ENCODE results near the gene AP1G1.

The AP1G1 gene

GRCh38 chr16:71722801-71723536, 85.7 kb downstream of the AP1G1 start:
- CTCF ChIA-PET: interaction anchor here (1.0 to 2.1 kb wide), 3 partner anchors 10 to 160 kb away, joined by 3 to 5 read pairs (median 3); no protein-coding TSS in a partner anchor
- POLR2A ChIA-PET: interaction anchor here (0.5 to 1.0 kb wide), 3 partner anchors 11 to 202 kb away, joined by 3 to 5 read pairs (median 3); no protein-coding TSS in a partner anchor
- peak; percentile 66 for DNase-seq (ENCODE audit: extremely low spot score)
- TF ChIP-seq CTCF (IDR thresholded peaks at IDR 0.05; ENCODE audit: control extremely low read depth, extremely low read depth, low read depth, missing control alignments): no peak

- ChIA-PET POLR2A (no interaction called here), CTCF (no interaction called here)
- no peak for TF ChIP-seq CTCF (IDR thresholded peaks at IDR 0.05; ENCODE audit: control extremely low read depth, extremely low read depth, low read depth, missing control alignments)
- no peak for DNase-seq (ENCODE audit: extremely low spot score)
Observed at GRCh38 chr16:71721066-71721740, 87.4 kb downstream of the AP1G1 start.

- CTCF ChIA-PET: interaction anchor here (0.9 to 1.8 kb wide), 3 partner anchors 10 to 212 kb away, joined by 3 to 4 read pairs (median 4); no protein-coding TSS in a partner anchor
- TF ChIP-seq CTCF (IDR thresholded peaks at IDR 0.05; ENCODE audit: control extremely low read depth, extremely low read depth, low read depth, missing control alignments): no peak
- no peak for DNase-seq (ENCODE audit: extremely low spot score)
- POLR2A ChIA-PET: no interaction called here
Observed at GRCh38 chr16:71712501-71712900, 96.1 kb downstream of the AP1G1 start.

GRCh38 chr16:71711789-71712188, 96.8 kb downstream of the AP1G1 start:
- DNase-seq (ENCODE audit: extremely low spot score): no peak
- ChIA-PET CTCF (interaction anchor here (0.9 to 1.8 kb wide), 3 partner anchors 67 to 212 kb away, joined by 3 to 4 read pairs (median 4); no protein-coding TSS in a partner anchor), POLR2A (no interaction called here)
- TF ChIP-seq CTCF (IDR thresholded peaks at IDR 0.05; ENCODE audit: control extremely low read depth, extremely low read depth, low read depth, missing control alignments): no peak

GRCh38 chr16:71709229-71709781, 99.3 kb downstream of the AP1G1 start:
- POLR2A ChIA-PET: no interaction called here
- TF ChIP-seq CTCF (IDR thresholded peaks at IDR 0.05; ENCODE audit: control extremely low read depth, extremely low read depth, low read depth, missing control alignments): no peak
- CTCF ChIA-PET: interaction anchor here (1.4 kb wide), 1 partner anchor 44 kb away, joined by 3 read pairs; no protein-coding TSS in a partner anchor
- DNase-seq (ENCODE audit: extremely low spot score): no peak

GRCh38 chr16:71708696-71709095, 99.9 kb downstream of the AP1G1 start:
- ChIA-PET CTCF (interaction anchor here (1.4 kb wide), 1 partner anchor 44 kb away, joined by 3 read pairs; no protein-coding TSS in a partner anchor), POLR2A (no interaction called here)
- no peak for DNase-seq (ENCODE audit: extremely low spot score)
- TF ChIP-seq CTCF (IDR thresholded peaks at IDR 0.05; ENCODE audit: control extremely low read depth, extremely low read depth, low read depth, missing control alignments): no peak

All from GM10248 (cell line).